ENCODE data around the gene ENOX1. TPM values are rescaled to one million over a fixed set of nuclear protein-coding genes. Genes with fewer than 3 reads are reported as not detected.

The ENOX1 gene
- total and polyA plus RNA-seq, 2 donors (not counting 3 experiments of a cell fraction or from before 2014, with no cell fraction given) = 0.17 to 0.97 TPM

DNA sequence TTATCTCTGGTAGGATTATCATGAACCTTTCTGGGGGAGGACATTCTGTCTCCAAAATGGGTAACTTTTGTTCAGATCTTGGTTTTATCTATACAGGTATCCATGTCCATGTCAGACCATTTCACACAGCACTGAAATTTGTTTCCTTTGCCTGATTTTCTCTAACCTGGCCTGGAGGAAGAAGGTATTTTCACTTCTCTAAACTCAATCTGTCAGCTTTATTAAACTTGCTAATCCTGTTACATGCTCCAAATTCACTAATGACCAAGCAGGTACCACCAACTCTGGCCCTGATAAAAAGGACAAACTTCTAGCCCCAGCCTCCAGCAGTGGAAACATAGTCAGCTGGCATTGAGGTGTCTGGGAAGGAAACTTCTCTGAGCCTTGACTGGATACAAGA, 529.0 kb downstream of the ENOX1 start:
- Histone ChIP-seq H3K9ac (replicated peaks; ENCODE audit: extremely low read depth, insufficient read depth, low read length) (no peak overlapping the region), H3K9me3 (replicated peaks; ENCODE audit: control insufficient read depth, insufficient read depth, low read length) (no peaks in the 10 kb centered on the region), H2AFZ (ENCODE audit: low read depth, low read length) (no peak overlapping the region), H4K20me1 (replicated peaks; ENCODE audit: control insufficient read depth, extremely low read depth, insufficient read depth, low read length) (no peaks in the 10 kb centered on the region), H3K4me3 (replicated peaks in 1 of 3; ENCODE audit: insufficient read depth in 1 of 3, low read depth in 1 of 3, low read length in 3 of 3) (no peak overlapping the region), H3K4me2 (ENCODE audit: insufficient read depth, low read length) (no peak overlapping the region), H3K9me1 (replicated peaks; ENCODE audit: control insufficient read depth, extremely low read depth, insufficient read depth, low read length) (no peaks in the 10 kb centered on the region), H3K4me1 (ENCODE audit: control insufficient read depth, extremely low read depth, insufficient read depth, low read length) (no peaks in the 10 kb centered on the region), H3K36me3 (ENCODE audit: control insufficient read depth in 2 of 2, extremely low read depth in 1 of 2, insufficient read depth in 2 of 2, low read length in 2 of 2) (no peaks in the 10 kb centered on the region), H3K79me2 (ENCODE audit: control insufficient read depth, insufficient read depth, low read length) (no peaks in the 10 kb centered on the region), H3K27ac (ENCODE audit: insufficient read depth, low read depth, low read length) (no peak overlapping the region), H3K27me3 (ENCODE audit: control insufficient read depth in 2 of 2, insufficient read depth in 2 of 2, low read length in 2 of 2) (no peaks in the 10 kb centered on the region)
- ChIA-PET POLR2A (no interaction called here), CTCF (no interaction called here)
- FAIRE-seq (no peak), DNase-seq (ENCODE audit: low read depth, low spot score) (no peak)
- intact Hi-C loops (cut with micrococcal nuclease) = no loop called here
- TF ChIP-seq, protein P1, sequence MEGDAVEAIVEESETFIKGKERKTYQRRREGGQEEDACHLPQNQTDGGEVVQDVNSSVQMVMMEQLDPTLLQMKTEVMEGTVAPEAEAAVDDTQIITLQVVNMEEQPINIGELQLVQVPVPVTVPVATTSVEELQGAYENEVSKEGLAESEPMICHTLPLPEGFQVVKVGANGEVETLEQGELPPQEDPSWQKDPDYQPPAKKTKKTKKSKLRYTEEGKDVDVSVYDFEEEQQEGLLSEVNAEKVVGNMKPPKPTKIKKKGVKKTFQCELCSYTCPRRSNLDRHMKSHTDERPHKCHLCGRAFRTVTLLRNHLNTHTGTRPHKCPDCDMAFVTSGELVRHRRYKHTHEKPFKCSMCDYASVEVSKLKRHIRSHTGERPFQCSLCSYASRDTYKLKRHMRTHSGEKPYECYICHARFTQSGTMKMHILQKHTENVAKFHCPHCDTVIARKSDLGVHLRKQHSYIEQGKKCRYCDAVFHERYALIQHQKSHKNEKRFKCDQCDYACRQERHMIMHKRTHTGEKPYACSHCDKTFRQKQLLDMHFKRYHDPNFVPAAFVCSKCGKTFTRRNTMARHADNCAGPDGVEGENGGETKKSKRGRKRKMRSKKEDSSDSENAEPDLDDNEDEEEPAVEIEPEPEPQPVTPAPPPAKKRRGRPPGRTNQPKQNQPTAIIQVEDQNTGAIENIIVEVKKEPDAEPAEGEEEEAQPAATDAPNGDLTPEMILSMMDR (IDR thresholded peaks at IDR 0.05; ENCODE audit: extremely low read depth in 1 of 2, insufficient read depth in 1 of 2, low read depth in 1 of 2, low read length in 2 of 2) = no peak
- TF ChIP-seq FOS (IDR thresholded peaks at IDR 0.05; ENCODE audit: borderline replicate concordance, insufficient read depth, low read length) (no peak), JUN (IDR thresholded peaks at IDR 0.05; ENCODE audit: borderline replicate concordance, insufficient read depth, insufficient read length, low read depth) (no peak), POLR2AphosphoS5 (IDR thresholded peaks at IDR 0.05; ENCODE audit: insufficient read depth, low read depth, low read length) (no peak), MYC (IDR thresholded peaks at IDR 0.05; ENCODE audit: low read depth, low read length) (no peak), POLR2A (IDR thresholded peaks at IDR 0.05; ENCODE audit: low read depth, low read length) (no peak), GATA2 (IDR thresholded peaks at IDR 0.05; ENCODE audit: insufficient read depth, insufficient read length, low read depth, low read length) (no peak), EZH2 (IDR thresholded peaks at IDR 0.05; ENCODE audit: borderline replicate concordance, low read depth, low read length, severe bottlenecking) (no peak)
- TF ChIP-seq, protein P2, sequence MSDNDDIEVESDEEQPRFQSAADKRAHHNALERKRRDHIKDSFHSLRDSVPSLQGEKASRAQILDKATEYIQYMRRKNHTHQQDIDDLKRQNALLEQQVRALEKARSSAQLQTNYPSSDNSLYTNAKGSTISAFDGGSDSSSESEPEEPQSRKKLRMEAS (IDR thresholded peaks at IDR 0.05; ENCODE audit: insufficient read depth, insufficient read length) = no peak
- dilution Hi-C loops (cut with MboI; ENCODE audit: extremely low pct_ligation_motif_present, low sequenced_read_pairs) = no loop called here
- no TSS peak for BruUV-seq (replicated peaks)
